Heart right ventricle (tissue), 16 donors: ENCODE data around the gene MAP3K7. TPM values are rescaled to one million over a fixed set of nuclear protein-coding genes. Genes with fewer than 3 reads are reported as not detected.

Experiments used
- ATAC-seq, 8 donors: fragments of 200-7000 bp; cut with Tn5 transposase; one replicate each; pipeline ENCODE4 v1.9.1; 2020; ENCODE audit warnings: mild to moderate bottlenecking in 8 of 8, moderate library complexity in 8 of 8, moderate number of reproducible peaks in 1 of 8
- DNase-seq, 2 donors: peaks; one replicate each; pipeline ENCODE4 v3.0.0-alpha.2; 2020
- H3K27ac ChIP-seq, 10 donors: fragments of 200-600 bp; sonication (generic) in 2 of 10; one replicate each; pipeline versions ENCODE4 v1.5.0 to v1.8.0; 2020 to 2022; ENCODE audit warnings: mild to moderate bottlenecking in 3 of 10
- H3K27me3 ChIP-seq, 7 donors: fragments of 200-600 bp; one replicate each; pipeline ENCODE4 v1.8.0; 2021 to 2022; ENCODE audit warnings: mild to moderate bottlenecking in 2 of 7
- H3K36me3 ChIP-seq, 9 donors: fragments of 200-600 bp; sonication (generic) in 1 of 9; one replicate each; pipeline versions ENCODE4 v1.5.0 to v1.8.0; 2020 to 2022; ENCODE audit warnings: mild to moderate bottlenecking in 2 of 9
- H3K4me1 ChIP-seq, 9 donors: fragments of 200-600 bp; sonication (generic) in 1 of 9; one replicate each; pipeline versions ENCODE4 v1.5.0 to v1.8.0; 2020 to 2022; ENCODE audit warnings: mild to moderate bottlenecking in 4 of 9
- H3K4me3 ChIP-seq, 10 donors: fragments of 200-600 bp; sonication (generic) in 2 of 10; one replicate each; pipeline versions ENCODE4 v1.5.0 to v1.8.0; 2020 to 2022; ENCODE audit warnings: mild to moderate bottlenecking in 7 of 10, moderate library complexity in 2 of 10
- H3K9me3 ChIP-seq, 11 donors: fragments of 200-600 bp in 10 of 11; sonication (generic) in 2 of 11; one replicate each; pipeline versions ENCODE4 v1.5.0 to v1.8.0; 2013 to 2022; ENCODE audit warnings: mild to moderate bottlenecking in 2 of 11, control low read depth in 1 of 11, moderate library complexity in 1 of 11
- WGBS, 2 donors: extraction: QIAGEN DNeasy Blood & Tissue Kit; methylation state at CpG; one replicate each; pipeline ENCODE4 v1.1.7; 2013; ENCODE audit warnings: inconsistent platforms in 1 of 2; 5-methylcytosine and 5-hydroxymethylcytosine counted together
- intact Hi-C, 10 donors: fragments of 100-400 bp; cut with DNase I; formaldehyde crosslinking; loops; one replicate each; pipeline versions ENCODE4 v1.11.1 to v1.14.2; 2022
- polyA plus RNA-seq, 2 donors: library from polyadenylated mRNA; stranded (reverse); fragments of 200-250 nt; gene quantifications; one replicate each; pipeline ENCODE4 v1.2.3, GENCODE V29; 2013
- total RNA-seq, 10 donors: library from RNA; stranded (reverse); fragmentation: NEBNext Ultra II Directional in 3 of 10; extraction: Animal tissue kit (Norgen Biotek cat#: 25700) in 3 of 10; gene quantifications; one replicate each; pipeline versions ENCODE4 v1.2.1 to v1.2.4, GENCODE V29; 2021 to 2023
- TF ChIP-seq, protein P1 (sequence below), 9 donors: fragments of 200-600 bp; sonication (generic) in 2 of 9; IDR thresholded peaks; one replicate each; pipeline versions ENCODE4 v1.5.0 to v1.8.0; 2021 to 2022; ENCODE audit warnings: antibody characterized with exemption in 9 of 9, mild to moderate bottlenecking in 5 of 9, moderate library complexity in 1 of 9
- donor health status: Arrhythmogenic right ventricular cardiomyopathy.
- donor health status: ischemic (EF 13 %, LVEDD 7.1; RV severe dilation, severe dysfunction).
- donor health status: healthy with polysubstance abuse.
- donor health status: DM: no; HTN: yes; CAD: no.
- donor health status: DM: no; HTN: no; CAD: no.
- donor health status: ischemic (EF 25% LVEDD 6.9; RV normal size, moderate dysfunction).
- donor health status: ischemic (EF 25% LVEDD 5.7; RV mildly dilated, moderate dysfunction).
- donor health status: healthy.
- donor health status: DM: yes; HTN: yes; CAD: no.
- donor health status: Ischemic cardiomyopathy.
- donor health status: ischemic (EF 35%, LVEDD 5.7; RV mildly dilated, moderate dysfunction).
- donor health status: nonischemic (EF 11% LVEDD 7.7; RV severe dilation, severe dysfunction).
- donor health status: DM: yes; HTN: yes; CAD: no.
- donor health status: PGD.
- donor health status: ischemic (EF 29% LVEDD 5.4; RV normal size, mild dysfunction).
- donor health status: nonischemic (EF 23%, LVEDD 6.1; RV moderate dilation, normal function).

Gene MAP3K7
- total and polyA plus RNA-seq, 12 donors, result 7.5 to 29.3 (median 20.1) TPM

DNA sequence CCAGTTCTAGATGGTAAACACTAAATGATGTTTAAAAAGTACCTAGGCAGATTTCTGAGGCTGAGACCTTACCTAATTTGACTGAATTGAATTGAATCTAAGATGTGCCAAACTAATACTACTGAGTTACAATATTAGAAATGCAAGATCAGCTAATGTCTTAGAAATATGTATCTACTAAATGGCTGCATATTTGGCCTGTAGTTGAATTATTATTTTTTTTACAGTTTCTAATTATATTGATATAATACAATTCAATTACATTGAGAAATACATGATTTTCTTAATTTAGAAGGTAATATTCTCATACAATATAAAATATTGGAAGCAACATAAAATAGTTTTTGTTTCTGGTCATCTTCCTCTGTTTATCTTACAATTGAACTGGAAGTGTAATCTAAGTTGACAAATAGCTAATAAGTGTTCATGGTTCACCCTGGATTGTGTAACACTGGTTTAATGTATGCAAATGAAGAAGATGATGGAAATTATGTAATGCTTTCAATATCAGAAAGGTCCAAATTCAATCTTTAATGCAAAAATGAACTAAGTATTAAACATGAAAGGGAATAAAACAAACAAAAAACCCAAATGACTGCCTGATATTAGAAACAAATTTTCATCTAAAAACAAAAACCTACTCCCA is 2.9 kb downstream of the MAP3K7 start:
- ATAC-seq, result no peak
- Histone ChIP-seq H3K4me3 (no peak overlapping the region), H3K4me1 (peaks cover 0 to 73% (median 49%) of the 10 kb centered on the region in 9 donors), H3K36me3 (no peaks in the 10 kb centered on the region), H3K27me3 (no peaks in the 10 kb centered on the region), H3K9me3 (no peaks in the 10 kb centered on the region), H3K27ac (no peak overlapping the region)
- intact Hi-C loops, result no loop called here
- TF ChIP-seq, protein P1, sequence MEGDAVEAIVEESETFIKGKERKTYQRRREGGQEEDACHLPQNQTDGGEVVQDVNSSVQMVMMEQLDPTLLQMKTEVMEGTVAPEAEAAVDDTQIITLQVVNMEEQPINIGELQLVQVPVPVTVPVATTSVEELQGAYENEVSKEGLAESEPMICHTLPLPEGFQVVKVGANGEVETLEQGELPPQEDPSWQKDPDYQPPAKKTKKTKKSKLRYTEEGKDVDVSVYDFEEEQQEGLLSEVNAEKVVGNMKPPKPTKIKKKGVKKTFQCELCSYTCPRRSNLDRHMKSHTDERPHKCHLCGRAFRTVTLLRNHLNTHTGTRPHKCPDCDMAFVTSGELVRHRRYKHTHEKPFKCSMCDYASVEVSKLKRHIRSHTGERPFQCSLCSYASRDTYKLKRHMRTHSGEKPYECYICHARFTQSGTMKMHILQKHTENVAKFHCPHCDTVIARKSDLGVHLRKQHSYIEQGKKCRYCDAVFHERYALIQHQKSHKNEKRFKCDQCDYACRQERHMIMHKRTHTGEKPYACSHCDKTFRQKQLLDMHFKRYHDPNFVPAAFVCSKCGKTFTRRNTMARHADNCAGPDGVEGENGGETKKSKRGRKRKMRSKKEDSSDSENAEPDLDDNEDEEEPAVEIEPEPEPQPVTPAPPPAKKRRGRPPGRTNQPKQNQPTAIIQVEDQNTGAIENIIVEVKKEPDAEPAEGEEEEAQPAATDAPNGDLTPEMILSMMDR (IDR thresholded peaks at IDR 0.05), result no peak
- DNase-seq, result no peak

DNA sequence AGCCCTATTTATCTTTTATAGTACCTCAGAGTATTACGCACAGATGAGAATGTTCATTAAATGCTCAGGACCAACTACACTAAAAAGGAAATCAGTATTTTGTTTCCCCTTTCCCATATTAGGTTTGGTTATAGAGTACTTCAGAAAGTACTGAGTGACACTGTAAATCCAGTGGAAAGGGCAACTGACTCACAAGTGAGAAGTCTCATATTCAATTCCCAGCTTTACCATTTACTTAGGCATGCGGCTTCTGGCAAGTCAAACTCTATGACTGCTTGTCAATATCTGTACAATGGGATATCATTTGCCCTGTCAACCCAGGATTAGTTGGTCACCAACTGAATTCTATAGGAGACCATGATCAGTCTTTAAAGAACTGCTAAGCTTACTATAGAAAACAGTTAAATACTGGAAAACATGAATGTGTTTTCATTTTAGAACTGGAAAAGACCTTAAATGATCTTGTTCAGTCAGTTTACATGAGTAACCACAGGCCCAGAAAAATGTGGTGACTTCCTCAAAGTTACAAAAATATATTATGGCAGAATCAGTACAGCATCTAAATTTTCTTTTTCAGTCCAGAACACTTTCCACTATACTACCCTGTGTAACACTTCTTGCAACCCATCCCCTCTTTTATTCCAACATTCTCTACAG is 3.6 kb downstream of the MAP3K7 start:
- no peaks in the 10 kb centered on the region for H3K9me3 ChIP-seq
- no peak for DNase-seq
- H3K27me3 ChIP-seq, result no peaks in the 10 kb centered on the region
- intact Hi-C loops, result no loop called here
- WGBS, 2 donors, result 98 to 99% methylated on average over 2 of the region's 2 CpGs
- H3K27ac ChIP-seq, result no peak overlapping the region
- TF ChIP-seq, protein P1 (IDR thresholded peaks at IDR 0.05), result no peak
- H3K4me1 ChIP-seq, result peaks cover 0 to 80% (median 49%) of the 10 kb centered on the region in 9 donors
- peaks cover 0 to 6% (median 0%) of the 10 kb centered on the region in 9 donors for H3K36me3 ChIP-seq
- ATAC-seq, result no peak
- H3K4me3 ChIP-seq, result no peak overlapping the region

DNA sequence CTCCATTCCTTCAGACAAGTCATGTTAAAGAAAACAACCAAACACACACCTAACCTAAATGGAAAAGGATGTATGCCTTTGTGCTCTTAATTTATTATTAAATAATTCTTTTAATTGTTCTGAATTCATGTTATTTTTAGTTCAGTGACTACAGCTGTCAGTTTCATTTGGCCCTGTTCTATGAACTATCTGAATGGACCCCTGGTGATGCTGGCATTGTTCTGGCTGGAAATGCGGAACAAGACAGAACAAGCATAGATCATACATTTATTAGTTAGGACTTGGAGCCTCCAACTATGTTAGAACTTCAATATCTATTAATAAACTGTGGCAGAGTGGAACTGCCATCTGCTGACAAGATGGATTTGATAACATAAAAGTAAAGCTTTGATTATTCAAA is 5.7 kb downstream of the MAP3K7 start:
- ATAC-seq, result peak in 1 of 8 donors; percentile 45
- intact Hi-C loops, result no loop called here
- Histone ChIP-seq H3K27me3 (no peaks in the 10 kb centered on the region), H3K9me3 (no peaks in the 10 kb centered on the region), H3K36me3 (peaks cover 0 to 12% (median 0%) of the 10 kb centered on the region in 9 donors), H3K27ac (peak overlapping the region in 1 of 10 donors; percentile 1), H3K4me1 (peaks cover 0 to 87% (median 54%) of the 10 kb centered on the region in 9 donors), H3K4me3 (no peak overlapping the region)
- WGBS, 2 donors, result 62 to 74% methylated on average over 1 of the region's 1 CpG
- no peak for DNase-seq
- TF ChIP-seq, protein P1 (IDR thresholded peaks at IDR 0.05), result no peak

DNA sequence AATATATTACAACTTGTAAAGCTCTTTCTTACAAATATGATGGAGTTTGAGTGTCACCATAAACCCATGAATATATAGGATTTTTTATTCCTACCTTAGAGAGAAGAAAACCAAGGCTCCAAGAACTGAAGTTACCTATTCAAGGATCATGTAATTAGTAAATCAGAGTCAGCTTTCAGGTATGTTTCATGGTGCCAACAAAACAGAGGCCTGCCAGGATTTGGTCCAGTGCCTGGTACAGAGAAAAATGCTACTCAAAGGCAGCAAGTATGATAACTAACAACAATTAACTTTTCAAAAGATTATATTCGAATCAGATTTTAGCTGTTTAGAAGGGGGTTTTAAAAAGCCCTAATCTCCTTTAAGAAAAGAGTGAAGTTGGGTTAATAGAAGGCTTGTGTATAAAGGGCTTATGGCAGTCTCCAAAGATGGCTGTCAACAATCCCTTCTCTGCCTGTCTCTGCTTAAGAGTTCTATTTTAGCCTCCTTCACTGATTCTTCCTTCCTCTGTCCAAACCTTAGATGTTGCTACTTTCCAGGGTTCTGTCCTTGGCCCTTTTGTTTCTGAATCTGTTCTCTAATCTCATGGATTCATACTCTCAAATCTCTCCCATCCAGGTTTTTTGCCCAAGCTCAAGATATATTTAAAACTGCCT is 7.8 kb downstream of the MAP3K7 start:
- no peak for DNase-seq
- intact Hi-C loops, result no loop called here
- Histone ChIP-seq H3K4me1 (peaks cover 0 to 77% (median 36%) of the 10 kb centered on the region in 9 donors), H3K4me3 (no peak overlapping the region), H3K27me3 (no peaks in the 10 kb centered on the region), H3K36me3 (peaks cover 0 to 12% (median 0%) of the 10 kb centered on the region in 9 donors), H3K9me3 (no peaks in the 10 kb centered on the region), H3K27ac (peak overlapping the region in 4 of 10 donors; percentile 3 to 54 (median 32))
- 72 to 82% methylated on average over 1 of the region's 1 CpG for WGBS, 2 donors
- TF ChIP-seq, protein P1 (IDR thresholded peaks at IDR 0.05), result no peak
- peak in 3 of 8 donors; percentile 63 to 73 (median 63) for ATAC-seq
